ENCODE measurements around the gene SLC39A2.
"Not testable (repeated sequence)": the region's sequence is repeated elsewhere in the genome, so short reads cannot be mapped to it uniquely, and the experiment has no call there.

The SLC39A2 gene

GRCh38 chr14:20982646-20983369 lies 16.3 kb upstream of the SLC39A2 start:
- no peak for DNase-seq (ENCODE audit: low read depth, low spot score)
- in situ Hi-C loops (cut with HindIII; ENCODE audit: low sequenced_read_pairs) = no loop called here
- no peak overlapping the region for H3K4me3 ChIP-seq (ENCODE audit: low read depth, low read length)
- TF ChIP-seq CTCF (IDR thresholded peaks at IDR 0.05; ENCODE audit: low read depth, low read length) = no peak

GRCh38 chr14:20985650-20986049 lies 13.4 kb upstream of the SLC39A2 start:
- H3K4me3 ChIP-seq (ENCODE audit: low read depth, low read length); DNase-seq (ENCODE audit: low read depth, low spot score); in situ Hi-C loops (cut with HindIII; ENCODE audit: low sequenced_read_pairs): not testable (repeated sequence)

- in situ Hi-C loops (cut with HindIII; ENCODE audit: low sequenced_read_pairs) = no loop called here
- TF ChIP-seq CTCF (IDR thresholded peaks at IDR 0.05; ENCODE audit: low read depth, low read length) = no peak
- H3K4me3 ChIP-seq (ENCODE audit: low read depth, low read length) = no peak overlapping the region
- DNase-seq (ENCODE audit: low read depth, low spot score) = peak; percentile 94
These were observed 12.3 kb upstream of the SLC39A2 start for GRCh38 chr14:20986811-20987210.

GRCh38 chr14:20988717-20989470 lies 10.2 kb upstream of the SLC39A2 start:
- in situ Hi-C loops (cut with HindIII; ENCODE audit: low sequenced_read_pairs) = no loop called here
- DNase-seq (ENCODE audit: low read depth, low spot score) = no peak
- no peak overlapping the region for H3K4me3 ChIP-seq (ENCODE audit: low read depth, low read length)
- no peak for TF ChIP-seq CTCF (IDR thresholded peaks at IDR 0.05; ENCODE audit: low read depth, low read length)

- peak overlapping the region; percentile 89 for H3K4me3 ChIP-seq (ENCODE audit: low read depth, low read length)
- in situ Hi-C loops (cut with HindIII; ENCODE audit: low sequenced_read_pairs) = no loop called here
- DNase-seq (ENCODE audit: low read depth, low spot score) = no peak
- no peak for TF ChIP-seq CTCF (IDR thresholded peaks at IDR 0.05; ENCODE audit: low read depth, low read length)
These were observed 9.7 kb upstream of the SLC39A2 start for GRCh38 chr14:20989471-20989786.

GRCh38 chr14:20989787-20990600 lies 9.1 kb upstream of the SLC39A2 start, which contains the start of gene METTL17:
TSS of gene METTL17 (plus strand) at chr14:20989980. CDS start at chr14:20990003, 23 bp downstream.
- TF ChIP-seq CTCF (IDR thresholded peaks at IDR 0.05; ENCODE audit: low read depth, low read length) = peak; percentile 46
- in situ Hi-C loops (cut with HindIII; ENCODE audit: low sequenced_read_pairs) = no loop called here
- H3K4me3 ChIP-seq (ENCODE audit: low read depth, low read length) = peak within 1 kb of the TSS; percentile 89
- peak; percentile 98 for DNase-seq (ENCODE audit: low read depth, low spot score)

Data from astrocyte of the spinal cord (primary cell).